Sigmoid colon (tissue), 3 donors: ENCODE data around the gene ATF5.

Experiments used
- CTCF ChIP-seq, 4 experiments: fragments of 450-650 bp in 3 of 4; fragments of 200-600 bp in 1 of 4; IDR thresholded peaks; one replicate each; pipeline ENCODE4 v1.5.1; 2016 to 2019; ENCODE audit warnings: antibody characterized with exemption in 4 of 4, mild to moderate bottlenecking in 3 of 4, moderate library complexity in 2 of 4
- POLR2A ChIP-seq, 2 donors: fragments of 450-650 bp; IDR thresholded peaks; one replicate each; pipeline ENCODE4 v1.6.1; 2016; ENCODE audit warnings: antibody characterized with exemption in 2 of 2, mild to moderate bottlenecking in 2 of 2, moderate library complexity in 2 of 2

GRCh38 chr19:49915271-49915670 lies 13.7 kb upstream of the ATF5 start:
- no peak for TF ChIP-seq CTCF (IDR thresholded peaks at IDR 0.05)
- no peak for TF ChIP-seq POLR2A (IDR thresholded peaks at IDR 0.05)
